Measurements from ENCODE around the gene EHMT2. TPM values are rescaled to one million over a fixed set of nuclear protein-coding genes. Genes with fewer than 3 reads are reported as not detected.
A peak's percentile ranks its signal among the peaks of the same experiment; 100 is the strongest.

EHMT2 gene
- total RNA-seq, 1 donor from 2014 or later = 53.4 TPM

- peaks cover 8% of the 10 kb centered on the region for H3K27me3 Mint-ChIP-seq (ENCODE audit: unreplicated experiment)
- H3K4me3 Mint-ChIP-seq (ENCODE audit: unreplicated experiment) = peak overlapping the region; percentile 74
- no peaks in the 10 kb centered on the region for H3K9me3 Mint-ChIP-seq (ENCODE audit: unreplicated experiment)
- TF ChIP-seq, protein P1, sequence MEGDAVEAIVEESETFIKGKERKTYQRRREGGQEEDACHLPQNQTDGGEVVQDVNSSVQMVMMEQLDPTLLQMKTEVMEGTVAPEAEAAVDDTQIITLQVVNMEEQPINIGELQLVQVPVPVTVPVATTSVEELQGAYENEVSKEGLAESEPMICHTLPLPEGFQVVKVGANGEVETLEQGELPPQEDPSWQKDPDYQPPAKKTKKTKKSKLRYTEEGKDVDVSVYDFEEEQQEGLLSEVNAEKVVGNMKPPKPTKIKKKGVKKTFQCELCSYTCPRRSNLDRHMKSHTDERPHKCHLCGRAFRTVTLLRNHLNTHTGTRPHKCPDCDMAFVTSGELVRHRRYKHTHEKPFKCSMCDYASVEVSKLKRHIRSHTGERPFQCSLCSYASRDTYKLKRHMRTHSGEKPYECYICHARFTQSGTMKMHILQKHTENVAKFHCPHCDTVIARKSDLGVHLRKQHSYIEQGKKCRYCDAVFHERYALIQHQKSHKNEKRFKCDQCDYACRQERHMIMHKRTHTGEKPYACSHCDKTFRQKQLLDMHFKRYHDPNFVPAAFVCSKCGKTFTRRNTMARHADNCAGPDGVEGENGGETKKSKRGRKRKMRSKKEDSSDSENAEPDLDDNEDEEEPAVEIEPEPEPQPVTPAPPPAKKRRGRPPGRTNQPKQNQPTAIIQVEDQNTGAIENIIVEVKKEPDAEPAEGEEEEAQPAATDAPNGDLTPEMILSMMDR (IDR thresholded peaks at IDR 0.05; ENCODE audit: unreplicated experiment) = no peak
- no peak overlapping the region for H3K27ac Mint-ChIP-seq (ENCODE audit: unreplicated experiment)
- peaks cover 4% of the 10 kb centered on the region for H3K36me3 Mint-ChIP-seq (ENCODE audit: low read depth, unreplicated experiment)
- no peak for DNase-seq (ENCODE audit: low spot score)
- H3K4me1 Mint-ChIP-seq (ENCODE audit: unreplicated experiment) = peaks cover 15% of the 10 kb centered on the region
Observed at GRCh38 chr6:31899215-31899614, 1.7 kb upstream of the EHMT2 start.

DNA sequence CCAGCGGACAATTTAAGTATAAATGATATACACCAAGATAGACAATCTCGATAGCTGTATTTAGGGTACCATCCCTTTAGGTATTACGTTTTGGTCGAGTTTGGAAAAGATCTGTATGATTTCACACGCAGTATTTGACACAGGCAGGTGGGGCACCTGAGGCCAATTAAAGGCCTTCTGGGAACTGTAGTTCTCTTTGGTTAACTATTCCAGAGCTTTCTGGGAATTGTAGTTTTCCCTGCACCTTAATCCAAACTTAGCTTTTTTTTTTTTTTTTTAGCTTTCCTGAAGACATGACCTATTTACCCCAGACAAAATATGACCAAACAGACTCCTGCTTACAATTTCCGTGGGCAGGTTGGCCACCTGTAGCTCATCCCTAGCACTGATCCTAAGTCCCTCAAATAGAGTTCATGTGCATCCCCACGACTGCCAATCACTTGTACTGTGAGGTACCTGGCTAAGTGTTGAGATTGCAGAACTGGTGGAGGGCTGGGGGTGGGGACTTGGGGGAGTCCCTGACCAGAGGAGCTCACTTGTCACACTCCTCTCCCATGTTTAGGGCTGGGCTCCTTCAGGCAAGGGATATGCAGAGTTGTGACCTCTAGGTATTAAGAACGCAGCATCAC is 999 bp upstream of the EHMT2 start:
- H3K27ac Mint-ChIP-seq (ENCODE audit: unreplicated experiment) = no peak overlapping the region
- TF ChIP-seq, protein P1 (IDR thresholded peaks at IDR 0.05; ENCODE audit: unreplicated experiment) = no peak
- peaks cover 15% of the 10 kb centered on the region for H3K4me1 Mint-ChIP-seq (ENCODE audit: unreplicated experiment)
- peak overlapping the region; percentile 96 for H3K4me3 Mint-ChIP-seq (ENCODE audit: unreplicated experiment)
- H3K9me3 Mint-ChIP-seq (ENCODE audit: unreplicated experiment) = no peaks in the 10 kb centered on the region
- peaks cover 5% of the 10 kb centered on the region for H3K36me3 Mint-ChIP-seq (ENCODE audit: low read depth, unreplicated experiment)
- no peak for DNase-seq (ENCODE audit: low spot score)
- peaks cover 8% of the 10 kb centered on the region for H3K27me3 Mint-ChIP-seq (ENCODE audit: unreplicated experiment)

DNA sequence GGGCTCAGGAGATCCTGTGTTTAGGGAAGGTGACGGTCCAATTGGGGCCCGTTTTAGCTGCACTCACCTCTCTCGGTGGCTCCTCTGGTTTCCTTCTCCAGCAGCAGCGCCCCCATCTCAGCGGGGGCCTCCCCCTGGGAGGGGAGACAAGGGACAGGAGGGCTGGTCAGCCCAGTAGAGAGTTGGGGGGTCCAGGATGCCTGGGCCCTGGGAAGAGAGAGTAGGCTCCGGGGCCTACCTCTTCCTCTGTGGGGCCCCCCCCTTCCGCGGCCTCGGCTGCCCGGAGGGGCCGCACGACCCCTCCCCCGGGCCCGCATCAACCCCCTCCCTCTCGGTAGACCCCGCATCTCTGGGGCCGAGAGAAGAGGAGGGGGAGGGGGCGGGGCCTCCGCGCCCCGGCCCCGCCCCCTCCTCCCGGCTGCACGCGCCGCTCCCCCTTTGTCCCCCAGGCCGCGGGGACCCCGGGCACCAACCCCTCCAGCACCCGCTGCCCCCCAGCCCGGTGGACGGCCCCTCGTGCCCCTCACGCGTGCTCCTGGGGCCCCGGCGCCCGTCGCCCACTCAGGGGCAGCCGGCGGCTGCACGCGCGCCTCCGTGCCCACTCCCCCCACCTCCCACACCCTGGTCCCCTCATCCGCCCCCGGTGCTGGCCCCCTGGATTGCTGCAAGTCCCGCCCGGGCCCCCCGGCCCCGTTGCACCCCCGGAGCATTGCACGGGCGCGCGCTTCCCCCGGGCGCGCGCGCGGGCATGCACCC is 464 bp downstream of the EHMT2 start:
- Mint-ChIP-seq H3K27ac (ENCODE audit: unreplicated experiment) (no peak overlapping the region), H3K4me3 (ENCODE audit: unreplicated experiment) (peak overlapping the region; percentile 88), H3K36me3 (ENCODE audit: low read depth, unreplicated experiment) (peaks cover 8% of the 10 kb centered on the region), H3K27me3 (ENCODE audit: unreplicated experiment) (peaks cover 2% of the 10 kb centered on the region), H3K4me1 (ENCODE audit: unreplicated experiment) (peaks cover 8% of the 10 kb centered on the region), H3K9me3 (ENCODE audit: unreplicated experiment) (no peaks in the 10 kb centered on the region)
- no peak for DNase-seq (ENCODE audit: low spot score)
- TF ChIP-seq, protein P1 (IDR thresholded peaks at IDR 0.05; ENCODE audit: unreplicated experiment) = no peak

DNA sequence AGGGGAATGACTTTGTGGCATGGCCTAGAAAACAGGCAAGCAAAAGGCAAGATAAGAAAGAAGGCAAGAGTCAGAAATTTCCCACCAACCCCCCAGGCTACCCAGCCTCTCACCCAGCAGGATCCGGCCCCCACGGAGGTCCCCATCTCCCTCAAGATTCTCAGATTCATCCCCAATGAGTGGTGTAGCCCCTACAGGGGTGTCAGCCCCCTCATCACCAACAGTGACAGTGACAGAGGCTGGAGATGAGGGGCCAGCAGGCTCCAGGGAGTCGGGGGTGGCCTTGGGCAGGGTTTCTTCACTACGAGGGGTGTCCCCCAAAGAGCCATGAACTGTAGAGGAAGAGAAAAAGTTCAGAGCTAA is 1.0 kb downstream of the EHMT2 start:
- H3K4me3 Mint-ChIP-seq (ENCODE audit: unreplicated experiment) = peak overlapping the region; percentile 88
- H3K27ac Mint-ChIP-seq (ENCODE audit: unreplicated experiment) = no peak overlapping the region

More for the DNA sequence above, 1.0 kb downstream of the EHMT2 start:
- TF ChIP-seq, protein P1 (IDR thresholded peaks at IDR 0.05; ENCODE audit: unreplicated experiment) = no peak
- Mint-ChIP-seq H3K27me3 (ENCODE audit: unreplicated experiment) (peaks cover 2% of the 10 kb centered on the region), H3K36me3 (ENCODE audit: low read depth, unreplicated experiment) (peaks cover 13% of the 10 kb centered on the region), H3K4me1 (ENCODE audit: unreplicated experiment) (peaks cover 8% of the 10 kb centered on the region), H3K9me3 (ENCODE audit: unreplicated experiment) (no peaks in the 10 kb centered on the region)
- no peak for DNase-seq (ENCODE audit: low spot score)
